ENCODE results near the gene CYP4V2.
"Not testable (repeated sequence)": the region's sequence is repeated elsewhere in the genome, so short reads cannot be mapped to it uniquely, and the experiment has no call there.

CYP4V2 gene

GRCh38 chr4:186227744-186228513 lies 36.6 kb downstream of the CYP4V2 start:
- in situ Hi-C loops (cut with HindIII; ENCODE audit: low sequenced_read_pairs) = no loop called here

GRCh38 chr4:186228514-186228894 lies 37.1 kb downstream of the CYP4V2 start:
- in situ Hi-C loops (cut with HindIII; ENCODE audit: low sequenced_read_pairs) = no loop called here

- in situ Hi-C loops (cut with HindIII; ENCODE audit: low sequenced_read_pairs) = no loop called here
These were observed 43.0 kb downstream of the CYP4V2 start for GRCh38 chr4:186234367-186234766.

- in situ Hi-C loops (cut with HindIII; ENCODE audit: low sequenced_read_pairs) = no loop called here
These were observed 44.8 kb downstream of the CYP4V2 start for GRCh38 chr4:186236126-186236525.

GRCh38 chr4:186240452-186240847 lies 49.1 kb downstream of the CYP4V2 start:
- in situ Hi-C loops (cut with HindIII; ENCODE audit: low sequenced_read_pairs) = no loop called here

- in situ Hi-C loops (cut with HindIII; ENCODE audit: low sequenced_read_pairs) = no loop called here
These were observed 49.6 kb downstream of the CYP4V2 start for GRCh38 chr4:186240848-186241491.

- in situ Hi-C loops (cut with HindIII; ENCODE audit: low sequenced_read_pairs) = no loop called here
These were observed 50.2 kb downstream of the CYP4V2 start for GRCh38 chr4:186241616-186242015.

GRCh38 chr4:186242031-186242430 lies 50.7 kb downstream of the CYP4V2 start:
- in situ Hi-C loops (cut with HindIII; ENCODE audit: low sequenced_read_pairs) = not testable (repeated sequence)

GRCh38 chr4:186243331-186243730 lies 52.0 kb downstream of the CYP4V2 start:
- in situ Hi-C loops (cut with HindIII; ENCODE audit: low sequenced_read_pairs) = no loop called here

GRCh38 chr4:186244835-186245234 lies 53.5 kb downstream of the CYP4V2 start:
- in situ Hi-C loops (cut with HindIII; ENCODE audit: low sequenced_read_pairs) = no loop called here

GRCh38 chr4:186247062-186247752 lies 55.8 kb downstream of the CYP4V2 start:
- in situ Hi-C loops (cut with HindIII; ENCODE audit: low sequenced_read_pairs) = not testable (repeated sequence)

- in situ Hi-C loops (cut with HindIII; ENCODE audit: low sequenced_read_pairs) = no loop called here
These were observed 57.3 kb downstream of the CYP4V2 start for GRCh38 chr4:186248643-186249042.

GRCh38 chr4:186249785-186250754 lies 58.7 kb downstream of the CYP4V2 start:
- in situ Hi-C loops (cut with HindIII; ENCODE audit: low sequenced_read_pairs) = no loop called here

- in situ Hi-C loops (cut with HindIII; ENCODE audit: low sequenced_read_pairs) = no loop called here
These were observed 59.4 kb downstream of the CYP4V2 start for GRCh38 chr4:186250760-186251159.

GRCh38 chr4:186255122-186255521 lies 63.8 kb downstream of the CYP4V2 start:
- in situ Hi-C loops (cut with HindIII; ENCODE audit: low sequenced_read_pairs) = no loop called here

GRCh38 chr4:186258216-186258811 lies 66.9 kb downstream of the CYP4V2 start:
- in situ Hi-C loops (cut with HindIII; ENCODE audit: low sequenced_read_pairs) = no loop called here

GRCh38 chr4:186260117-186260503 lies 68.7 kb downstream of the CYP4V2 start:
- in situ Hi-C loops (cut with HindIII; ENCODE audit: low sequenced_read_pairs) = no loop called here
